NB4 (cell line): ENCODE results near the gene DMRTC2.

ENCODE experiments used
- DNase-seq: peaks from one replicate; pipeline ENCODE4 v3.0.0; 2010; ENCODE audit warnings: low read depth
- H3K4me3 ChIP-seq: one replicate; pipeline ENCODE4 v1.5.1; 2011; ENCODE audit warnings: mild to moderate bottlenecking, low read depth, low read length, moderate library complexity
- MAX ChIP-seq: IDR thresholded peaks from 2 replicates; pipeline ENCODE4 v1.6.1; 2011; ENCODE audit warnings: low read depth, low read length
- MYC ChIP-seq: IDR thresholded peaks from 2 replicates; pipeline ENCODE4 v1.6.1; 2011; ENCODE audit warnings: low read depth, low read length
- POLR2A ChIP-seq: IDR thresholded peaks from 2 replicates; pipeline ENCODE4 v1.6.1; 2011; ENCODE audit warnings: mild to moderate bottlenecking; ENCODE audit not compliant: insufficient read length; ENCODE audit errors: extremely low read depth
- TF ChIP-seq, protein P1 (sequence below): IDR thresholded peaks from one replicate; pipeline ENCODE4 v1.5.1; 2012; ENCODE audit warnings: low read depth, low read length

The DMRTC2 gene

DNA sequence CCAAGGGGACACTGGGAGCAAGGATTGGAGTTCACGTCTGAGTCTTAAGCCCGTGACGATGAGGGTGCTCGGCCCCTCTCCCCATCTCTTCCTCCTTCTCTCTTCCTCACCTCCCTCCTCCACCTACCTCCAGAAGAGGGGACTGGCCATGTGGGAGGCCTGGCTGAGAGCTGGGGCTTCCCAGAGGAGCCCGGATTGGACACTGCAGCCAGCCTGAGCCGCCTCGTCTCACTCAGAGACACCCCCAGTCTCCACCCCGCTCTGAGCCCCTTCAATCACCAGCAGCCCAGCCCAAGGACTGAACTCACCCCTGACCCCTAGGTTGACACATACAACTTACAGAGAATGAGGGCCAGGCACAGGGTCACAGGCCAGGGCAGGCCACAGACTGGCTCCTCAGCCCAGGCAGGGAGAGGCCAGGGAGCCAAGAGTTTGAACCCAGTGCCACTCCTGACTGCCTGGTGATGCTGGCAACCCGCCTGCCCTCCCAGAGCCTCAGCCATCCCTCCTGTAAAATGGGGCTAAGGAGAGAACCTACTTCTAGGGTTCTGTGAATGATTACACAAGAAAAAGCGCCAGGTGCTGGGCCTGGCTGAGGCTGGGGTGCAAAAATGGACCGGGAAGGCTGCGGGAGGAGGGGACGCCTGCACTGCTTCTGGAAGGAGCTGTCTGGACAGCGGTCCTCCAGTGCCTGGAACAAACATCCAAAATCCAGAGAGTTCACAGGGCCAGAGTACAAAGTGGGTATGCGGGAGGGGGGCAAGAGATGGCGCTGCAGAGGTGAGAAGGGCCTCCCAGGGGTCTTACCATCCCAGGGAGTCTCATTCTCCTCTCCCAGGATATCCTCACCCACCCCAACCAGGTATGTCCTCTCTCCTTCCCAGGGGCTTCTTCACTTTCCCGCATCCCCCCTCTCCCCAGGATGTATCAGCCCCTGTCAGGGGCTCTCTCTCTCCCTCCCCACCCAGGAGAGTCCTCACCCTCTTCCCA lies 33.4 kb downstream of the DMRTC2 start:
- no peak for DNase-seq
- peak overlapping the region; percentile 11 for H3K4me3 ChIP-seq
- TF ChIP-seq, protein P1, sequence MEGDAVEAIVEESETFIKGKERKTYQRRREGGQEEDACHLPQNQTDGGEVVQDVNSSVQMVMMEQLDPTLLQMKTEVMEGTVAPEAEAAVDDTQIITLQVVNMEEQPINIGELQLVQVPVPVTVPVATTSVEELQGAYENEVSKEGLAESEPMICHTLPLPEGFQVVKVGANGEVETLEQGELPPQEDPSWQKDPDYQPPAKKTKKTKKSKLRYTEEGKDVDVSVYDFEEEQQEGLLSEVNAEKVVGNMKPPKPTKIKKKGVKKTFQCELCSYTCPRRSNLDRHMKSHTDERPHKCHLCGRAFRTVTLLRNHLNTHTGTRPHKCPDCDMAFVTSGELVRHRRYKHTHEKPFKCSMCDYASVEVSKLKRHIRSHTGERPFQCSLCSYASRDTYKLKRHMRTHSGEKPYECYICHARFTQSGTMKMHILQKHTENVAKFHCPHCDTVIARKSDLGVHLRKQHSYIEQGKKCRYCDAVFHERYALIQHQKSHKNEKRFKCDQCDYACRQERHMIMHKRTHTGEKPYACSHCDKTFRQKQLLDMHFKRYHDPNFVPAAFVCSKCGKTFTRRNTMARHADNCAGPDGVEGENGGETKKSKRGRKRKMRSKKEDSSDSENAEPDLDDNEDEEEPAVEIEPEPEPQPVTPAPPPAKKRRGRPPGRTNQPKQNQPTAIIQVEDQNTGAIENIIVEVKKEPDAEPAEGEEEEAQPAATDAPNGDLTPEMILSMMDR: no peak
- no peak for TF ChIP-seq MAX

DNA sequence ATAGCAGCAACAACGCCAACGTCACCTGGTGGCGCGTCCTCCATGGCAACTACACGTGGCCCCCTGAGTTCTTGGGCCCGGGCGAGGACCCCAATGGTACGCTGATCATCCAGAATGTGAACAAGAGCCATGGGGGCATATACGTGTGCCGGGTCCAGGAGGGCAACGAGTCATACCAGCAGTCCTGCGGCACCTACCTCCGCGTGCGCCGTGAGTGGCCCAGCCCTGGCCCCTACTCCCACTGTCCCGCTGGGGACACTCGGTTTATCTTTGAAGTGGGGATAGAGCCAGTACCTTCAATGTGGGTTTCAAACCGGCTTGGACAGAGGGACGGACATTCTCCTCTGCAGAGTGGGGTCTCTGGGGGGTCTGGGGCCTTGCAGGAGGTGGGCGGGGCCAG lies 34.2 kb downstream of the DMRTC2 start:
- TF ChIP-seq MAX (no peak), POLR2A (no peak), MYC (no peak)
- TF ChIP-seq, protein P1: no peak
- DNase-seq: no peak
- no peak overlapping the region for H3K4me3 ChIP-seq

DNA sequence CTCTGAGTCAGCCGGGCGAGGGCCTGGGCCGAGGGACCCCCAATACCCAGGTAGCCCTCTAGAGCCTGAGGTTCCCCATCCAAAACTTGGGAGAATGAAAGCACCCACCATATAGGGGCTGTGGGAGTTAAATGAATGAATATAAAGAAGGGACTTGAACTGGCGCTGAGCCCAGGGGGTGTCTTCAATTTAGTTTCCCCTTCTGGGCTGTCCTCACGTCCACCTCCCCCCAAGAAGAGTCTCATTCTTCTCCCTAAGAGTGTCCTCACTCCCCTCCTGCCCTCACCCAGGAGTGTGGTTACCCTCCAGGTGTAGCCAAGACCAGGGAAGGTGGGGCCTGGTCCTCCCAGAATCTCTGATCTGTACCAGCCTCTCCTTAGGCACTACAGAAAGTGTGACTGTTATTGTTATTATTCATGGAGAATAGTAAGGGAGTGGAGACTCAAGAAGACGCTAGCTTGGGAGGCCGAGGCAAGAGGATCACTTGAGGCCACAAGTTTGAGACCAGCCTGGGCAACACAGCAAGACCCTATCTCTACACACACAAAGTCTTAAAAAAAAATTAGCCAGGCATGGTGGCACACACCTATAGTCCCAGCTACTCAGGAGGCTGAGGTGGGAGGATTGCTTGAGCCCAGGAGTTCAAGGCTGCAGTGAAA lies 35.0 kb downstream of the DMRTC2 start:
- no peak overlapping the region for H3K4me3 ChIP-seq
- no peak for DNase-seq
- TF ChIP-seq, protein P1: no peak
- no peak for TF ChIP-seq MAX
- TF ChIP-seq POLR2A: no peak
- TF ChIP-seq MYC: no peak

DNA sequence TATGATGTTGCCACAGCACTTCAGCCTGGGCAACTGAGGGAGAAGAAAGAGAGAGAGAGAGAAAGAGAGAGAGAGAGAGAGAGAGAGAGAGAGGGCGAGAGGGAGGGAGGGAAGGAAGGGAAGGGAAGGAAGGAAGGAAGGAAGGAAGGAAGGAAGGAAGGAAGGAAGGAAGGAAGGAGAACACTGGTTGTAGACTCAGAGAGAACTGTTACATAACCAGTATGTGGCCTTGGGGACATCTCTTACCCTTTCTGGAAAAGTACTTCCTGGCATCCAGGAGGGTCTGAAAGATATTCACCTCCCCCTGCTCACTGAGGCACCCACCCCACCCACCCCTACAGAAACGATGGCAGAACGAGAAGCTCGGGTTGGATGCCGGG lies 35.5 kb downstream of the DMRTC2 start:
- no peak for DNase-seq
- H3K4me3 ChIP-seq: no peak overlapping the region
- TF ChIP-seq, protein P1: no peak
- TF ChIP-seq MYC: no peak
- TF ChIP-seq POLR2A: no peak
- no peak for TF ChIP-seq MAX

- TF ChIP-seq, protein P1: no peak
- TF ChIP-seq MYC (no peak), POLR2A (no peak), MAX (no peak)
- peak; percentile 69 for DNase-seq
- peak within 1 kb of the TSS; percentile 91 for H3K4me3 ChIP-seq
Measured at GRCh38 chr19:41882568-41883462, 38.0 kb downstream of the DMRTC2 start, which contains the start of gene ARHGEF1. ARHGEF1 (plus strand) TSS chr19:41883184; CDS start chr19:41888083, 4,899 bp downstream.
